Breast epithelium (tissue), 4 donors: ENCODE measurements around the gene USP2. TPM values are rescaled to one million over a fixed set of nuclear protein-coding genes. Genes with fewer than 3 reads are reported as not detected.

Experiments used
- DNase-seq, 2 donors: peaks; one replicate each; pipeline ENCODE4 v3.0.0-alpha.2; 2019; ENCODE audit warnings: low spot score in 2 of 2
- H3K27ac ChIP-seq, 2 donors: fragments of 200-600 bp; sonication (generic) in 1 of 2; one replicate each; pipeline ENCODE4 v1.5.1; 2016 to 2019; ENCODE audit warnings: mild to moderate bottlenecking in 1 of 2
- H3K27me3 ChIP-seq, 2 donors: fragments of 200-600 bp; sonication (generic) in 1 of 2; one replicate each; pipeline versions ENCODE4 v1.5.1 to v1.6.0; 2017 to 2019; ENCODE audit warnings: control low read depth in 1 of 2, mild to moderate bottlenecking in 1 of 2
- H3K36me3 ChIP-seq: fragments of 200-600 bp; one replicate; pipeline ENCODE4 v1.5.1; 2019
- H3K4me1 ChIP-seq, 2 donors: fragments of 200-600 bp; sonication (generic); one replicate each; pipeline ENCODE4 v1.5.1; 2016 to 2019; ENCODE audit warnings: control low read depth in 1 of 2
- H3K4me3 ChIP-seq, 3 donors: fragments of 200-600 bp; sonication (generic); 1 replicate in 2 of 3; 2 replicates in 1 of 3; pipeline ENCODE4 v1.5.1; 2016 to 2019; ENCODE audit warnings: mild to moderate bottlenecking in 3 of 3, moderate library complexity in 2 of 3
- H3K9me3 ChIP-seq, 2 donors: fragments of 200-600 bp; sonication (generic) in 1 of 2; one replicate each; pipeline ENCODE4 v1.5.1; 2016 to 2019; ENCODE audit warnings: control low read depth in 1 of 2
- CTCF ChIP-seq, 3 donors: fragments of 450-650 bp; IDR thresholded peaks; one replicate each; pipeline ENCODE4 v1.5.1; 2016 to 2017; ENCODE audit warnings: antibody characterized with exemption in 3 of 3, mild to moderate bottlenecking in 3 of 3, moderate library complexity in 3 of 3
- POLR2A ChIP-seq: fragments of 450-650 bp; IDR thresholded peaks from one replicate; pipeline ENCODE4 v1.6.1; 2016; ENCODE audit warnings: antibody characterized with exemption, mild to moderate bottlenecking, moderate library complexity
- POLR2AphosphoS5 ChIP-seq, 3 donors: sonication (generic); formaldehyde crosslinking; IDR thresholded peaks; one replicate each; pipeline ENCODE4 v1.6.1; 2017; ENCODE audit warnings: antibody characterized with exemption in 3 of 3
- intact Hi-C: fragments of 100-400 bp; cut with DNase I; formaldehyde crosslinking; loops from one replicate; pipeline ENCODE4 v1.15.1; 2023; ENCODE audit warnings: low total_unique reads
- total RNA-seq, 3 donors: library from RNA; depleted of rRNA; stranded (reverse); fragments of >200 nt; gene quantifications; one replicate each; pipeline ENCODE4 v1.1.0, GENCODE V29; 2016

Gene USP2
- total RNA-seq, 3 donors from 2014 or later, result 0.48 to 3.8 (median 2.0) TPM

GRCh38 chr11:119419834-119420492 is 38.5 kb upstream of the USP2 start:
- intact Hi-C loops, result no loop called here
- H3K4me1 ChIP-seq, result no peaks in the 10 kb centered on the region

GRCh38 chr11:119419246-119419645 is 37.8 kb upstream of the USP2 start:
- no peak for TF ChIP-seq CTCF (IDR thresholded peaks at IDR 0.05)
- Histone ChIP-seq H3K27me3 (peaks cover 2 to 31% of the 10 kb centered on the region in 2 donors), H3K9me3 (no peaks in the 10 kb centered on the region), H3K36me3 (no peaks in the 10 kb centered on the region), H3K4me1 (no peaks in the 10 kb centered on the region), H3K4me3 (no peak overlapping the region), H3K27ac (peak overlapping the region; percentile 25 to 78)
- intact Hi-C loops, result no loop called here
- no peak for DNase-seq

More at GRCh38 chr11:119419834-119420492, 38.5 kb upstream of the USP2 start:
- Histone ChIP-seq H3K27ac (no peak overlapping the region), H3K4me3 (no peak overlapping the region), H3K36me3 (no peaks in the 10 kb centered on the region), H3K9me3 (no peaks in the 10 kb centered on the region), H3K27me3 (peaks cover 2 to 31% of the 10 kb centered on the region in 2 donors)
- DNase-seq, result no peak
- TF ChIP-seq POLR2AphosphoS5 (IDR thresholded peaks at IDR 0.05) (no peak), CTCF (IDR thresholded peaks at IDR 0.05) (no peak), POLR2A (no peak)

GRCh38 chr11:119418759-119419158 is 37.3 kb upstream of the USP2 start:
- DNase-seq, result no peak
- H3K4me3 ChIP-seq, result no peak overlapping the region
- no peaks in the 10 kb centered on the region for H3K4me1 ChIP-seq
- intact Hi-C loops, result no loop called here
- TF ChIP-seq POLR2AphosphoS5 (IDR thresholded peaks at IDR 0.05) (no peak), CTCF (IDR thresholded peaks at IDR 0.05) (no peak), POLR2A (no peak)
- no peaks in the 10 kb centered on the region for H3K9me3 ChIP-seq
- peak overlapping the region; percentile 78 to 87 for H3K27ac ChIP-seq
- peaks cover 2 to 30% of the 10 kb centered on the region in 2 donors for H3K27me3 ChIP-seq
- H3K36me3 ChIP-seq, result no peaks in the 10 kb centered on the region

- intact Hi-C loops, result no loop called here
- H3K4me1 ChIP-seq, result no peaks in the 10 kb centered on the region
- no peaks in the 10 kb centered on the region for H3K36me3 ChIP-seq
- peaks cover 2 to 23% of the 10 kb centered on the region in 2 donors for H3K27me3 ChIP-seq
- peak in 1 of 2 donors; percentile 79 for DNase-seq
- peak overlapping the region; percentile 78 to 87 for H3K27ac ChIP-seq
- peak overlapping the region in 1 of 3 donors; percentile 1 for H3K4me3 ChIP-seq
- H3K9me3 ChIP-seq, result no peaks in the 10 kb centered on the region
- TF ChIP-seq POLR2AphosphoS5 (IDR thresholded peaks at IDR 0.05) (peak in 1 of 3 donors; percentile 26), CTCF (IDR thresholded peaks at IDR 0.05) (no peak), POLR2A (no peak)
Observed at GRCh38 chr11:119417726-119418540, 36.4 kb upstream of the USP2 start.
